Upper lobe of left lung (tissue), 6 donors: ENCODE results near the gene HERC2. TPM values are rescaled to one million over a fixed set of nuclear protein-coding genes. Genes with fewer than 3 reads are reported as not detected.

Source experiments
- ATAC-seq, 2 donors: fragments of 200-7000 bp; cut with Tn5 transposase; one replicate each; pipeline ENCODE4 v1.9.1; 2022; ENCODE audit warnings: mild to moderate bottlenecking in 2 of 2, moderate library complexity in 2 of 2; ENCODE audit not compliant: low FRiP score in 2 of 2
- DNase-seq, 2 donors: peaks; one replicate each; pipeline ENCODE4 v3.0.0-alpha.2; 2019 to 2020
- H3K27ac ChIP-seq, 4 donors: fragments of 200-600 bp; sonication (generic); one replicate each; pipeline ENCODE4 v1.5.1; 2016 to 2019
- H3K27me3 ChIP-seq, 4 donors: fragments of 200-600 bp; sonication (generic); one replicate each; pipeline ENCODE4 v1.5.1; 2017 to 2019
- H3K36me3 ChIP-seq, 4 donors: fragments of 200-600 bp; sonication (generic); one replicate each; pipeline ENCODE4 v1.5.1; 2016 to 2019
- H3K4me1 ChIP-seq, 4 donors: fragments of 200-600 bp; sonication (generic); one replicate each; pipeline ENCODE4 v1.5.1; 2018 to 2019
- H3K4me3 ChIP-seq, 4 donors: fragments of 200-600 bp; sonication (generic); one replicate each; pipeline ENCODE4 v1.5.1; 2017 to 2019; ENCODE audit warnings: mild to moderate bottlenecking in 2 of 4, moderate library complexity in 1 of 4
- H3K9me3 ChIP-seq, 4 donors: fragments of 200-600 bp; sonication (generic); one replicate each; pipeline ENCODE4 v1.5.1; 2018 to 2019
- CTCF ChIP-seq, 6 experiments: fragments of 450-650 bp in 4 of 6; fragments of 200-600 bp in 2 of 6; sonication (generic) in 2 of 6; IDR thresholded peaks; one replicate each; pipeline ENCODE4 v1.5.1; 2016 to 2019; ENCODE audit warnings: antibody characterized with exemption in 6 of 6
- EP300 ChIP-seq, 4 donors: sonication (generic); formaldehyde crosslinking; IDR thresholded peaks; one replicate each; pipeline ENCODE4 v1.5.1; 2017; ENCODE audit warnings: antibody characterized with exemption in 4 of 4, control low read depth in 2 of 4
- POLR2A ChIP-seq, 4 donors: fragments of 450-650 bp; IDR thresholded peaks; one replicate each; pipeline ENCODE4 v1.5.1; 2016 to 2017; ENCODE audit warnings: antibody characterized with exemption in 4 of 4, mild to moderate bottlenecking in 2 of 4
- POLR2AphosphoS5 ChIP-seq, 2 donors: sonication (generic); formaldehyde crosslinking; IDR thresholded peaks; one replicate each; pipeline ENCODE4 v1.5.1; 2017; ENCODE audit warnings: antibody characterized with exemption in 2 of 2
- WGBS, 2 donors: methylation state at CpG; one replicate each; pipeline ENCODE4 v1.1.5; 2017 to 2018; 5-methylcytosine and 5-hydroxymethylcytosine counted together
- total RNA-seq, 6 donors: library from RNA; depleted of rRNA in 4 of 6; stranded (reverse); fragments of >200 nt in 4 of 6; gene quantifications; one replicate each; pipeline versions ENCODE4 v1.1.0 to v1.2.1, GENCODE V29; 2016 to 2021
- donor health status: DM: no; HTN: no; CAD: no; lungs with moderate emphysema.
- donor health status: DM: no; HTN: yes; CAD: no; lungs with severe emphysema.

Gene HERC2
- total RNA-seq, 6 donors from 2014 or later: 48.6 to 113 (median 53.4) TPM

- no peak overlapping the region for H3K4me3 ChIP-seq
- 82 to 84% methylated on average over 15 of the region's 15 CpGs for WGBS, 2 donors
- peaks cover 5 to 69% (median 40%) of the 10 kb centered on the region in 4 donors for H3K36me3 ChIP-seq
- no peaks in the 10 kb centered on the region for H3K4me1 ChIP-seq
- TF ChIP-seq EP300 (IDR thresholded peaks at IDR 0.05) (no peak), POLR2AphosphoS5 (IDR thresholded peaks at IDR 0.05) (peak in 1 of 2 donors; percentile 38), CTCF (IDR thresholded peaks at IDR 0.05) (peak in 2 of 6 experiments; percentile 17 to 29)
- H3K27ac ChIP-seq: no peak overlapping the region
- ATAC-seq (peak; percentile 28 to 53), DNase-seq (peak; percentile 33 to 53)
- no peaks in the 10 kb centered on the region for H3K9me3 ChIP-seq
- no peaks in the 10 kb centered on the region for H3K27me3 ChIP-seq
These were observed 130.1 kb downstream of the HERC2 start for GRCh38 chr15:28191832-28192231.

GRCh38 chr15:28190391-28191174, 131.4 kb downstream of the HERC2 start:
- TF ChIP-seq POLR2A (IDR thresholded peaks at IDR 0.05) (no peak), EP300 (IDR thresholded peaks at IDR 0.05) (no peak), CTCF (IDR thresholded peaks at IDR 0.05) (no peak), POLR2AphosphoS5 (IDR thresholded peaks at IDR 0.05) (no peak)
- ATAC-seq (no peak), DNase-seq (no peak)
- 91 to 93% methylated on average over 7 of the region's 7 CpGs for WGBS, 2 donors
- no peak overlapping the region for H3K4me3 ChIP-seq
- H3K9me3 ChIP-seq: no peaks in the 10 kb centered on the region
- no peak overlapping the region for H3K27ac ChIP-seq
- H3K36me3 ChIP-seq: peaks cover 5 to 78% (median 44%) of the 10 kb centered on the region in 4 donors
- H3K27me3 ChIP-seq: no peaks in the 10 kb centered on the region
- H3K4me1 ChIP-seq: no peaks in the 10 kb centered on the region

GRCh38 chr15:28185148-28185895, 136.7 kb downstream of the HERC2 start:
- WGBS, 2 donors: 91 to 93% methylated on average over 9 of the region's 9 CpGs
- Histone ChIP-seq H3K27ac (no peak overlapping the region), H3K36me3 (peaks cover 4 to 82% (median 33%) of the 10 kb centered on the region in 4 donors), H3K9me3 (no peaks in the 10 kb centered on the region), H3K4me3 (no peak overlapping the region), H3K4me1 (no peaks in the 10 kb centered on the region), H3K27me3 (no peaks in the 10 kb centered on the region)
- no peak for DNase-seq
- no peak for ATAC-seq
- TF ChIP-seq EP300 (IDR thresholded peaks at IDR 0.05) (no peak), POLR2A (IDR thresholded peaks at IDR 0.05) (no peak), CTCF (IDR thresholded peaks at IDR 0.05) (no peak), POLR2AphosphoS5 (IDR thresholded peaks at IDR 0.05) (no peak)

- Histone ChIP-seq H3K9me3 (no peaks in the 10 kb centered on the region), H3K4me1 (no peaks in the 10 kb centered on the region), H3K4me3 (no peak overlapping the region), H3K36me3 (peaks cover 4 to 80% (median 33%) of the 10 kb centered on the region in 4 donors), H3K27ac (no peak overlapping the region), H3K27me3 (no peaks in the 10 kb centered on the region)
- DNase-seq (no peak), ATAC-seq (no peak)
- WGBS, 2 donors: 92 to 95% methylated on average over 2 of the region's 2 CpGs
- no peak for TF ChIP-seq POLR2AphosphoS5 (IDR thresholded peaks at IDR 0.05)
- no peak for TF ChIP-seq CTCF (IDR thresholded peaks at IDR 0.05)
- TF ChIP-seq EP300 (IDR thresholded peaks at IDR 0.05): no peak
- TF ChIP-seq POLR2A (IDR thresholded peaks at IDR 0.05): no peak
These were observed 137.8 kb downstream of the HERC2 start for GRCh38 chr15:28184166-28184565.
